Kidney (tissue), 14 donors: ENCODE measurements around the gene SNAP25. TPM values are rescaled to one million over a fixed set of nuclear protein-coding genes. Genes with fewer than 3 reads are reported as not detected.

Source experiments
- DNase-seq, 5 donors: peaks; one replicate each; pipeline ENCODE4 v3.0.0-alpha.2; 2013 to 2020
- FAIRE-seq: peaks from 2 replicates; lab custom pipeline; 2012; peaks lifted over from hg19 to GRCh38; lab: Jason Lieb, UNC
- H3K27ac ChIP-seq, 2 donors: one replicate each; pipeline ENCODE4 v1.7.0; 2013; ENCODE audit warnings: low read depth in 2 of 2, low read length in 2 of 2, inconsistent platforms in 1 of 2
- H3K27me3 ChIP-seq: one replicate; pipeline ENCODE4 v1.7.1; 2013; ENCODE audit warnings: low read length, inconsistent platforms; ENCODE audit not compliant: control insufficient read depth, insufficient read depth
- H3K36me3 ChIP-seq, 3 donors: one replicate each; pipeline versions ENCODE4 v1.7.0 to v1.7.1; 2013; ENCODE audit warnings: low read length in 3 of 3, control low read depth in 1 of 3, inconsistent platforms in 1 of 3; ENCODE audit not compliant: insufficient read depth in 3 of 3, control insufficient read depth in 2 of 3
- H3K4me1 ChIP-seq, 3 donors: one replicate each; pipeline versions ENCODE4 v1.7.0 to v1.7.1; 2013; ENCODE audit warnings: low read length in 3 of 3, inconsistent platforms in 1 of 3, low read depth in 1 of 3; ENCODE audit not compliant: control insufficient read depth in 2 of 3, insufficient read depth in 2 of 3
- H3K4me3 ChIP-seq, 3 donors: one replicate each; pipeline versions ENCODE4 v1.7.0 to v1.8.1; 2013; ENCODE audit warnings: low read length in 3 of 3, control low read depth in 1 of 3, inconsistent platforms in 1 of 3
- H3K9ac ChIP-seq, 3 donors: one replicate each; pipeline versions ENCODE4 v1.7.0 to v1.7.1; 2013; ENCODE audit warnings: low read length in 3 of 3, control low read depth in 1 of 3, inconsistent platforms in 1 of 3
- H3K9me3 ChIP-seq, 3 donors: one replicate each; pipeline versions ENCODE4 v1.7.0 to v1.7.1; 2013; ENCODE audit warnings: low read length in 3 of 3, control low read depth in 1 of 3, inconsistent platforms in 1 of 3; ENCODE audit not compliant: control insufficient read depth in 2 of 3, insufficient read depth in 1 of 3
- CTCF ChIP-seq: IDR thresholded peaks from 3 replicates; pipeline ENCODE4 v1.5.1; 2012; ENCODE audit warnings: mild to moderate bottlenecking, moderate library complexity, borderline replicate concordance; ENCODE audit not compliant: insufficient read depth; ENCODE audit errors: extremely low read depth
- intact Hi-C: fragments of 100-400 bp; cut with DNase I; formaldehyde crosslinking; loops from one replicate; pipeline ENCODE4 v1.11.1; 2022
- polyA plus RNA-seq: library from polyadenylated mRNA; stranded (reverse); fragments of 350-450 nt; fragmentation: Illumina TruSeq; extraction: RNeasy Lipid Tissue Mini Kit (QIAGEN cat#74804); gene quantifications from one replicate; pipeline ENCODE4 v1.2.3, GENCODE V29; 2014; ENCODE audit warnings: low read depth, low replicate concordance; ENCODE audit not compliant: insufficient read depth
- total RNA-seq: library from RNA; stranded (reverse); fragmentation: NEBNext Ultra II Directional; extraction: Animal tissue kit (Norgen Biotek cat#: 25700); gene quantifications from one replicate; pipeline ENCODE4 v1.2.1, GENCODE V29; 2021
- donor health status: control.
- donor health status: control.
- donor health status: control.
- donor health status: control.
- donor health status: control.
- donor health status: DM: yes; HTN: yes; CAD: no.
- donor health status: Normal renal cell carcinoma (clear cell type).

SNAP25 gene
- total and polyA plus RNA-seq, 2 donors from 2014 or later: 1.4 to 6.2 TPM

GRCh38 chr20:10249048-10249770, 30.6 kb downstream of the SNAP25 start:
- H3K27ac ChIP-seq: no peak overlapping the region
- intact Hi-C loops: no loop called here
- no peak for TF ChIP-seq CTCF
- H3K27me3 ChIP-seq: no peaks in the 10 kb centered on the region
- no peak overlapping the region for H3K9ac ChIP-seq
- no peaks in the 10 kb centered on the region for H3K36me3 ChIP-seq
- DNase-seq (no peak), FAIRE-seq (no peak)
- H3K4me3 ChIP-seq: no peak overlapping the region
- H3K9me3 ChIP-seq: no peaks in the 10 kb centered on the region
- H3K4me1 ChIP-seq: no peaks in the 10 kb centered on the region

- TF ChIP-seq CTCF: no peak
- no peak for DNase-seq
- no peak overlapping the region for H3K27ac ChIP-seq
- no peaks in the 10 kb centered on the region for H3K4me1 ChIP-seq
- H3K36me3 ChIP-seq: no peaks in the 10 kb centered on the region
- H3K27me3 ChIP-seq: no peaks in the 10 kb centered on the region
- FAIRE-seq: no peak
- H3K4me3 ChIP-seq: no peak overlapping the region
- intact Hi-C loops: no loop called here
- no peaks in the 10 kb centered on the region for H3K9me3 ChIP-seq
- H3K9ac ChIP-seq: no peak overlapping the region
These were observed 31.2 kb downstream of the SNAP25 start for GRCh38 chr20:10249822-10250221.

GRCh38 chr20:10250902-10251301, 32.3 kb downstream of the SNAP25 start:
- TF ChIP-seq CTCF: no peak
- no peak for FAIRE-seq

More at GRCh38 chr20:10250902-10251301, 32.3 kb downstream of the SNAP25 start:
- H3K4me1 ChIP-seq: no peaks in the 10 kb centered on the region
- no peak overlapping the region for H3K27ac ChIP-seq
- H3K36me3 ChIP-seq: no peaks in the 10 kb centered on the region
- no peak for DNase-seq
- intact Hi-C loops: no loop called here
- H3K4me3 ChIP-seq: no peak overlapping the region
- H3K27me3 ChIP-seq: no peaks in the 10 kb centered on the region
- no peaks in the 10 kb centered on the region for H3K9me3 ChIP-seq
- H3K9ac ChIP-seq: no peak overlapping the region
